HG03457 (cell line): Measurements from ENCODE around the gene CNN1.
A peak's percentile ranks its signal among the peaks of the same experiment; 100 is the strongest.
"Not testable (repeated sequence)": the region's sequence is repeated elsewhere in the genome, so short reads cannot be mapped to it uniquely, and the experiment has no call there.

Experiments used
- ATAC-seq: cut with Tn5 transposase; IDR thresholded peaks from one replicate; pipeline ENCODE4 v1.9.1; 2021; ENCODE audit warnings: moderate number of reproducible peaks; ENCODE audit not compliant: unreplicated experiment

Gene CNN1

DNA sequence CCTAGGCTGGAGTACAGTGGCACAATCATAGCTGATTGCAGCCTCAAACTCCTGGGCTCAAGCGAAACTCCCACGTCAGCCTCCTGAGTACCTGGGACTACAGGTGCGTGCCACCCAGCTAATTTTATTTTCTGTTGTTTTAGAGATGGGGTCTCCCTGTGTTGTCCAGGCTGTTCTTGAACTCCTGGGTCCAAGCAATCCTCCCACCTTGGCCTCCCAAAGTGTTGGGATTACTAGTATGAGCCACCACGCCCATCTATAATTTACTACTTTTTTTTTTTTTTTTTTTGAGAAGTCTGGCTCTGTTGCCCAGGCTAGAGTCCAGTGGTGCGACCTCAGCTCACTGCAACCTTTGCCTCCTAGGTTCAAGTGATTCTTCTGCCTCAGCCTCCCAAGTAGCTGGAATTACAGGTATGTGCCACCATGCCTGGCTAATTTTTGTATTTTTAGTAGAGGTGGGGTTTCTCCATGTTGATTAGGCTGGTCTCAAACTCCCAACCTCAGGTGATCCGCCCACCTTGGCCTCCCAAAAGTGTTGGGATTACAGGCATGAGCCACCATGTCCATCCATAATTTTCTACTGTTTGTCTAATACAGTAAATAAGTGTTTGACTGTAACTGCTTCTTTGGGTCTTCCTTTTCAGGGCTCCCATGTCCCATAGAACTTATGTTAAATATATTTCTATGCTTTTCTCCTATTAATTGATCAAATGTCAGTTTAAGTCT lies 25.6 kb downstream of the CNN1 start:
- not testable (repeated sequence) for ATAC-seq

DNA sequence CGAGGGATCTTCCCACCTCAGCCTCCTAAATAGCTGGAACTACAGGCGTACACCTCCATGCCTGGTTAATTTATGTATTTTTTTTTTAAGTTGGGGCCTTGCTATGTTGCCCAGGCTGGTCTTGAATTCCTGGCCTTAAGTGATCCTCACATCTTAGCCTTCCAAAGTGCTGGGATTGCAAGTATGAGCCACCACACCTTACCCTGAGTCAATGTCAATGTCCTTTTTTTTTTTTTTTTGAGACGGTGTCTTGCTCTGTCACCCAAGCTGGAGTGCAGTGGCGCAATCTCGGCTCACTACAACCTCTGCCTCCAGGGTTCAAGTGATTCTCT lies 27.0 kb downstream of the CNN1 start:
- ATAC-seq, result not testable (repeated sequence)

DNA sequence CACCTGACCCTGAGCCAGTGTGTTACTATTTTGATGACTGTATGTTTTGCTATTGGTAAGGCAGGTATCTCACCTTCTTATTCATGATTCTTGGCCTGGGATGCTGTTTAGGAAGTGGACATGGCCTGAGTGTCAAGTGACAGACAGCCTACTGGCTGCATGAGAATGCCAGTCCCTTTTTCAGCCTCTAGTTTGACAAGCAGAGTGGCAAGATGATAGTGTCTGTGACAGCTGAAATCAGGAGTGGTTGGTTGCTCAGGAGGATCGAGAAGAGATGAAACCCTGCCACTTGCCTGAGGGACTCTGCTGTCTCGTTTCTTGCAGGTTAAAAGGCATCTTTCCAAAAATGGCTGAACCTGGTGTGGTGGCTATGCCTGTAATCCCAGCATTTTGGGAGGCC lies 27.5 kb downstream of the CNN1 start:
- ATAC-seq, result no peak

- ATAC-seq, result no peak
Observed at GRCh38 chr19:11570039-11570462, 31.4 kb downstream of the CNN1 start.

DNA sequence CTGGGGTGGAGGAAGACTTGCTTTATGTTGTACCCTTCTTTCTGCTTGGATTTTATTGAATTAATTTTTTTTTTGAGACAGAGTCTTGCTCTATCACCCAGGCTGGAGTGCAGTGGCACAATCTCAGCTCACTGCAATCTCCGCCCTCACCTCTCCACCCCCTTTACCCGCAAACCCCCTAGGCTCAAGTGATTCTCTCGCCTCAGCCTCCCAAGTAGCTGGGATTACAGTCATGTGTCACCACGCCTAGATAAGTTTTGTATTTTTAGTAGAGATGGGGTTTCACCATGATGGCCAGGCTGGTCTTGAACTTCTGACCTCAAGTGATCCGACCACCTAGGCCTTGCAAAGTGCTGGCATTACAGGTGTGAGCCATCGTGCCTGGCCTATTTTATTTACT lies 34.7 kb downstream of the CNN1 start:
- ATAC-seq, result not testable (repeated sequence)

- not testable (repeated sequence) for ATAC-seq
Observed at GRCh38 chr19:11573763-11574162, 35.1 kb downstream of the CNN1 start.

DNA sequence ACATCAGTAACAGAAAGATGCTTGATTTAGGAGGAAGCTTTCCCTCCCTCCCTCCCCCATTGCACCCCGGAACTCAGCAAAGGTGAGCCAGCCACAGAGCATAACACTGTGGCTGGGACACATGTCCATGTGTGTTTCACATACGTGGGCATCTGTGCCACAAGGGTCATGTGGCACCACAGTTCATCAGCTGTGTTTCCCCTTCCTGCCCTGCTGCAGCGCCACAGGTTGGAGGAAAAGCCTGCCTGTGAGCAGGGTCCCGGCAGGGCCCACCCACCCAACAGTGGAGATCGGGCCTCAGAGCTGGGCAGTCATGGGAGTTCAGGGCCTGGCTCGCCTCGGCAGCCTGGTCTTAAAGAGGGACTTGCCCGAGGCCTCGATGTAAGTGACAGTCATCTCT lies 36.0 kb downstream of the CNN1 start:
- ATAC-seq, result no peak

- no peak for ATAC-seq
Observed at GRCh38 chr19:11576227-11576626, 37.6 kb downstream of the CNN1 start.

DNA sequence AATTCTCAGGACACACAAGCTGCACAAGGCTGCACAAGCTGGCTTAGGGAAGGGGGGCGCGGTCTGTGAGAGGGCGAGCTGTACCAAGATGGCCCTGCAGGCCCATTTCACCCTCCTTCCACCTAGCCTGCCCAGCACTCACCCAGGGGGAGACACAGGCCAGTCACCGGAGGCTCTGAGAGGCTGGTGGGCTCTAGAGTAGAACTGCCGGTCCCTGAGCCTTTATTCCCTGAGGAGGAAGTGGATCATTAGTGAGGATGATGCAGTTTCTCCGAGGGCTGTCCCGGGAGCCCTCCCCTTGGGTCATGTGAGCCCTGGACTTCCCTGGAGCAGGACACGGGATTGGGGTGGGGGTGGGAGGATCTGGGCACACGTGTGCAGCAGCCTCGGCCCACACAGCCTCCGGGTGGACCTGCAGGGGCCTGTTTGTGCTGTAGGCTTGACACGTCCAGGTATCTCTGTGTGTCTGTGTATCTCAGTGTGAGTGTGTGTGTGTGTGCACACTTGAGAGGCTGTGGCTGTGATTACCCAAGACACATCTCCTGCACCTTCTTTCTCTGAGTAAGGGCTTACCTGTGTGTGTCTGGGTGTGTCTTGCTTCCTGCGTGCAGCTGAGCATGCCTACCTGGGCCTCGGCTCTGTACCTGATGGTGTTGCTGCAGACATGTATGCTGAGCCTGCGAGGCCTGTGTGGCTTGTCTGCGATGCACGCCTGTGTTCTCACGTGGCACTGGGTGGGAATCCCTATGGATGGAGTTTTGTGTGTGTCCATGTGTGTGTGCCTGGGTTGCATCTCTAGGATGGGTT lies 39.0 kb downstream of the CNN1 start, which contains the start of gene ACP5:
ACP5 (minus strand) TSS at position 195 of the 807 bp plus-strand sequence. CDS start 328 bp downstream, outside the sequence.
- ATAC-seq, result no peak

- ATAC-seq, result no peak
Observed at GRCh38 chr19:11578258-11579142, 39.8 kb downstream of the CNN1 start.

DNA sequence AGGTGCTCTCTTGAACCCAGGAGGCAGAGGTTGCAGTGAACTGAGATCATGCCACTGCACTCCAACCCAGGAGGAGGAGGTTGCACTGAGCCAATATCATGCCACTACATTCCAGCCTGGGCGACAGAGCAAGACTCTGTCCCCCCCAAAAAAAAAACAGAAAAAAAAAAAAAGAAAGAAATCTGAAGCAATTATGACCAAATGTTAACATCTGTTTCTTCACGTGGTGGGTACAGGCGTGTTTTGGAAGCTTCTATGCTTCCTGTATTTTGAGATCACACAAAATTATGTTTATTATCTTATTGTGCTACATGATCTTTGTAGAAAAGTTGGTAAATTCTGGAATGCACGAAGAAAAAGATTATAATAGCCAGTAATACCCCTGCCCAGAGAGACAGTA lies 41.5 kb downstream of the CNN1 start:
- ATAC-seq, result no peak

DNA sequence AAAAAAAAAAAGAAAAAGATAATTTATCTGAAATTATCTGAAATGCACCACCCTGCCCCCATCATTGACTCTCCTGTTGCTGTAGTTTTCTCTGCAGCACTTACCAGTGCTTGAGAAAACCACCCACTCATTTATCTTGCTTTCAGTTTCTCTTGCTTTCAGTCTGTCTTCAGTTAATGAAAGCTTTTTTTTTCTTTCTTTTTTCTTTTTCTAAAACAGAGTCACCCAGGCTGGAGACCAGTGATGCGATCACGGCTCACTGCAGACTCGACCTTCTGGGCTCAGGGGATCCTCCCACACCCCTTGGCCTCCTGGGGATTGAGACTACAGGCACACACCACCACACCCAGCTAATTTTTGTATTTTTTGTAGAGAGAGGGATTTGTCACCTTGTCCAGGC lies 43.1 kb downstream of the CNN1 start:
- ATAC-seq, result peak; percentile 61

- no peak for ATAC-seq
Observed at GRCh38 chr19:11586331-11586730, 47.7 kb downstream of the CNN1 start.

DNA sequence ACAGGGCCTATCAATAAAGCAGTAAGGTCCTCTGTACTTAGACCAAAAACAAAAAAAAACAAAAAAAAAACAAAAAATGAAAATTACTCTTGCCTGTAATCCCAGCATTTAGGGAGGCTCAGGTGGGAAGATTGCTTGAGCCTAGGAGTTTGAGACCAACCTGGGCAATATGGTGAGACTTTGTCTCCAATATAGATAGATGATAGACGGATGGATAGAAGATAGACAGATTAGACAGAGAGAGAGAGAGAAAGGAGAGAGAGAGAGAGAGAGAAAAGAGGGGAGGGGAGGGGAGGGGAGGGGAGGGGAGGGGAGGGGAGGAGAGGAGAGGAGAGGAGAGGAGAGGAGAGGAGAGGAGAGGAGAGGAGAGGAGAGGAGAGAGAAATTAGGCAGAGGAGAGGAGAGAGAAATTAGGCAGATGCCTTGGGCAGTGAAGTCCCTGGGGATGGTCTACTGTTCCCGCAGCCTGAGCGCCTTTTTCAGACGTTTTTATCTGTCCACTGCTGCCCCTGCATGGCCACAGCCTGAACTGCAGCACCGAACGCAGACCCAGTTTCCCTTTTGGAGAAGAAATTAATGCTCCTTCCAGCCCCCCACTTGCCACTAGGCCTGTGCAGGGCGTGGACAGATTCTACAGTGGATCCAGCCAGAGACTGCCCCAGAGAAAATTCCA lies 48.8 kb downstream of the CNN1 start:
- ATAC-seq, result no peak

GRCh38 chr19:11587975-11588631 lies 49.5 kb downstream of the CNN1 start:
- no peak for ATAC-seq

- no peak for ATAC-seq
Observed at GRCh38 chr19:11594084-11594483, 55.4 kb downstream of the CNN1 start.

DNA sequence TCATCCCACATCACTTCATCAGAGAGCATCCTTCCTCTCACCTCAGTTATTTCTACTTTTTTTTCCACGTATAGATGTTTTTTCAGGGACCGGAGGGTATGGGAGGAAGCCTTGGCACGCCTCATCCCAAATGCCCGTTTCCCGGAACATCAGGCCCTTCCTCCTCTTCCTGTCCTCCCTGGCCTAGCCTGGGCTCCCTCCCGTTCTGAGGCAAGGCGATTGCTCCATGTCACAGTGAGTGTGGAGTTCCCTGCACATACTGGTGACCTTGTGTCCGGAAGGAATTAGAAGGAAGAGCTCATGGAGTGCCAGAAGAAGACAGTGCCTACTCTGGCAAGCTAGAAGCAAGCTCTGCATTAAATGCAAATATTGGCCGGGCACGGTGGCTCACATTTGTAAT lies 57.5 kb downstream of the CNN1 start:
- no peak for ATAC-seq

GRCh38 chr19:11597202-11598102 lies 58.8 kb downstream of the CNN1 start, which contains the start of gene ZNF627:
Gene ZNF627, plus strand, starts transcription at chr19:11597483. Its CDS starts 145 bp downstream, at chr19:11597628.
- ATAC-seq, result peak; percentile 91

GRCh38 chr19:11598103-11598483 lies 59.4 kb downstream of the CNN1 start:
- ATAC-seq, result no peak
